ENCODE measurements around the gene TBKBP1. TPM values are rescaled to one million over a fixed set of nuclear protein-coding genes. Genes with fewer than 3 reads are reported as not detected.

Gene TBKBP1
- total RNA-seq, 2 donors from 2014 or later, result 14.5 to 22.9 TPM

DNA sequence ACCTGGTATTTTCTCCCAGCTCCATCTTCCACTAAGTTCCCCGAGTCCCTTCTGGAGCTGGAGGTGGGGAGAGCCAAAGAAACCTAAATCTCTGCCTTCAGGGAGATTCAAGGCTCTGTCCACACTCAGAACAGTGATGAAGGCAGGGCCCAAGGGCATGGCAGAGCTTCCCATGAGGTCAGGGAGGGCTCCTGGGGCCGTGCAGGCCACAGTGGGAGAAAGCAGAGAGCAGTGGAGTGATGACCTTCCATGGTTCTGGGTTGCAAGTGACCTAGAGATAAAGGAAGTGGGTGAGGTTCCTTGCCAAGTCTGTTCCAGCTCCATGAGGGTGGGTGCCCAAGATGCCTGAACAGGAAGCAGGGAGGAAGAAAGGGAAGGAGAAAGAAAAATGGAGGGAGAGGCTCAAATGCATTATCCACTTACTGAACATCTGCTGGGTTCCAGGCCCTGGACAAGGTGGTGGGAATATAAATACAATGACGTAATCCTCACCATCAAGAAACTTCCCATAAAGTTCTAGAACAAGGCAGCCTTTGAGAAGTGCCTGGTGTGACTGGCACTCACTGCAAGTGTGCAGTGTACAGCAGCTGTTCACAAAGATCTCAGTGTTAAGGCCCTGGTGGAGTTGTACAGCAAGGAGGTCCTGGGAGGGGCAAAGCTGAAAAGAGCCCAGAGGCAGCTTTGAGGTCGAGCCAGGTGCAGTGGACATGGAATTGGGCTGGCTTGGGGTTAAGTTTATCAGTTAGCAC is 13.3 kb downstream of the TBKBP1 start:
- no peaks in the 10 kb centered on the region for H3K9me3 Mint-ChIP-seq
- peaks cover 6% of the 10 kb centered on the region for H3K36me3 Mint-ChIP-seq (ENCODE audit: low read depth)
- DNase-seq, result no peak
- no peaks in the 10 kb centered on the region for H3K9me3 ChIP-seq (ENCODE audit: control insufficient read depth, low read length)
- H3K9ac ChIP-seq (ENCODE audit: extremely low read depth, low read length, poor library complexity, severe bottlenecking), result no peak overlapping the region
- H3K4me3 ChIP-seq (ENCODE audit: low read length), result no peak overlapping the region
- peaks cover 19% of the 10 kb centered on the region for H3K36me3 ChIP-seq (ENCODE audit: control insufficient read depth, insufficient read depth, low read length)
- H3K4me1 Mint-ChIP-seq, result peaks cover 28% of the 10 kb centered on the region
- peaks cover 8% of the 10 kb centered on the region for H3K27me3 ChIP-seq (ENCODE audit: control insufficient read depth, insufficient read depth, low read length, poor library complexity, severe bottlenecking)
- 88 to 100% methylated on average over 4 of the region's 4 CpGs for WGBS, 2 experiments (ENCODE audit: insufficient coverage in 1 of 2, insufficient read length in 1 of 2)
- no peak overlapping the region for H3K4me3 Mint-ChIP-seq
- no peak overlapping the region for H3K27ac ChIP-seq (ENCODE audit: low read depth, low read length)
- peaks cover 22% of the 10 kb centered on the region for H3K27me3 Mint-ChIP-seq (ENCODE audit: insufficient read depth)
- peaks cover 5% of the 10 kb centered on the region for H3K4me1 ChIP-seq (ENCODE audit: control insufficient read depth, insufficient read depth, low read length)
- no peak overlapping the region for H3K27ac Mint-ChIP-seq
- no peak for TF ChIP-seq CTCF (conservative IDR thresholded peaks at IDR 0.05)

GRCh38 chr17:47707884-47708283 is 13.9 kb downstream of the TBKBP1 start:
- WGBS, 2 experiments (ENCODE audit: insufficient coverage in 1 of 2, insufficient read length in 1 of 2), result 76 to 80% methylated on average over 2 to 3 of the region's 3 CpGs
- no peak for DNase-seq
- Histone ChIP-seq H3K9ac (ENCODE audit: extremely low read depth, low read length, poor library complexity, severe bottlenecking) (no peak overlapping the region), H3K4me1 (ENCODE audit: control insufficient read depth, insufficient read depth, low read length) (peaks cover 5% of the 10 kb centered on the region), H3K9me3 (ENCODE audit: control insufficient read depth, low read length) (no peaks in the 10 kb centered on the region), H3K36me3 (ENCODE audit: control insufficient read depth, insufficient read depth, low read length) (peaks cover 19% of the 10 kb centered on the region), H3K4me3 (ENCODE audit: low read length) (no peak overlapping the region), H3K27ac (ENCODE audit: low read depth, low read length) (no peak overlapping the region), H3K27me3 (ENCODE audit: control insufficient read depth, insufficient read depth, low read length, poor library complexity, severe bottlenecking) (peaks cover 8% of the 10 kb centered on the region)
- H3K36me3 Mint-ChIP-seq (ENCODE audit: low read depth), result peaks cover 6% of the 10 kb centered on the region
- peaks cover 28% of the 10 kb centered on the region for H3K27me3 Mint-ChIP-seq (ENCODE audit: insufficient read depth)
- peaks cover 28% of the 10 kb centered on the region for H3K4me1 Mint-ChIP-seq
- no peaks in the 10 kb centered on the region for H3K9me3 Mint-ChIP-seq
- H3K4me3 Mint-ChIP-seq, result peak overlapping the region; percentile 29
- no peak overlapping the region for H3K27ac Mint-ChIP-seq
- TF ChIP-seq CTCF (conservative IDR thresholded peaks at IDR 0.05), result no peak

DNA sequence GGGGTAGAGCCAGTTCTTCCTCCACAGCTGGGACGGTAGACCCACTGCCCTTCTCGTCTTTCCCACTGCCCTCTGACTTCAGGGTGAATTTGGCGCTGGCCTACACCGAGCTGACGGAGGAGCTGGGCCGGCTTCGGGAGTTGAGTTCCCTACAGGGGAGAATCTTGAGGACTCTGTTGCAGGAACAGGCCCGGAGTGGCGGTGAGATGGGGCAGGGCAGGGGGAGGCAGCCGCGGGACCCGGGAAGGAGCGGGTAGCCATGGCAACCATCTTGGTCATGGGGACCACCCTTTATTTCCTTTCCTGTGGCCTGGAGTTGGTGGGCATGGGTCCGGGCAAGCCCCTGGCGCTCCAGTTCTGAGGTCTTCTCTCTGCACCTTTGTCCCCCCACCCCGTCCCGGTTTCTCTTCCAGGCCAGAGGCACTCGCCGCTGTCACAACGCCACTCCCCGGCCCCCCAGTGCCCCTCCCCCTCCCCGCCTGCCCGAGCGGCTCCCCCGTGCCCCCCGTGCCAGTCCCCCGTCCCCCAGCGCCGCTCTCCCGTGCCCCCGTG is 14.4 kb downstream of the TBKBP1 start:
- Mint-ChIP-seq H3K27me3 (ENCODE audit: insufficient read depth) (peaks cover 33% of the 10 kb centered on the region), H3K4me1 (peaks cover 28% of the 10 kb centered on the region), H3K4me3 (peak overlapping the region; percentile 29), H3K36me3 (ENCODE audit: low read depth) (peaks cover 6% of the 10 kb centered on the region), H3K9me3 (no peaks in the 10 kb centered on the region), H3K27ac (no peak overlapping the region)
- Histone ChIP-seq H3K4me3 (ENCODE audit: low read length) (no peak overlapping the region), H3K27ac (ENCODE audit: low read depth, low read length) (no peak overlapping the region), H3K27me3 (ENCODE audit: control insufficient read depth, insufficient read depth, low read length, poor library complexity, severe bottlenecking) (peaks cover 8% of the 10 kb centered on the region), H3K4me1 (ENCODE audit: control insufficient read depth, insufficient read depth, low read length) (peaks cover 5% of the 10 kb centered on the region), H3K9me3 (ENCODE audit: control insufficient read depth, low read length) (no peaks in the 10 kb centered on the region), H3K9ac (ENCODE audit: extremely low read depth, low read length, poor library complexity, severe bottlenecking) (no peak overlapping the region), H3K36me3 (ENCODE audit: control insufficient read depth, insufficient read depth, low read length) (peaks cover 19% of the 10 kb centered on the region)
- DNase-seq, result no peak
- WGBS, 2 experiments (ENCODE audit: insufficient coverage in 1 of 2, insufficient read length in 1 of 2), result 50 to 56% methylated on average over 9 to 26 of the region's 31 CpGs
- TF ChIP-seq CTCF (conservative IDR thresholded peaks at IDR 0.05), result no peak

Measured in endodermal cell (in vitro differentiated cells).